DOHH2 (cell line): Measurements from ENCODE around the gene GCNA.
"Not testable (repeated sequence)": the region's sequence is repeated elsewhere in the genome, so short reads cannot be mapped to it uniquely, and the experiment has no call there.

Source experiments
- CTCF ChIP-seq: fragments of 200-600 bp; sonication (generic); IDR thresholded peaks from one replicate; pipeline ENCODE4 v1.5.1; 2014; ENCODE audit warnings: antibody characterized with exemption, mild to moderate bottlenecking, low read depth, low read length; ENCODE audit not compliant: poor library complexity, severe bottlenecking
- EZH2phosphoT487 ChIP-seq: fragments of 200-600 bp; sonication (generic); IDR thresholded peaks from 2 replicates; pipeline ENCODE4 v1.6.1; 2017; ENCODE audit warnings: borderline replicate concordance, mild to moderate bottlenecking, antibody characterized with exemption, low read length, moderate library complexity, mixed read lengths

GRCh38 chrX:71571390-71571789 is 6.8 kb upstream of the GCNA start:
- TF ChIP-seq CTCF, EZH2phosphoT487: not testable (repeated sequence)
